K562 (cell line): ENCODE measurements around the gene DCUN1D2. TPM values are rescaled to one million over a fixed set of nuclear protein-coding genes. Genes with fewer than 3 reads are reported as not detected.

Source experiments
- AFF4 ChIP-seq: sonication (generic); formaldehyde crosslinking; IDR thresholded peaks from 2 replicates; pipeline ENCODE4 v1.8.0; 2023; ENCODE audit warnings: mild to moderate bottlenecking, missing genetic modification reagents
- ARNT ChIP-seq, 2 experiments: fragments of 450-650 bp; IDR thresholded peaks; 2 replicates each; pipeline ENCODE4 v1.6.1; 2016; ENCODE audit warnings: mild to moderate bottlenecking in 1 of 2
- EP400 ChIP-seq: fragments of 450-650 bp; IDR thresholded peaks from 2 replicates; pipeline ENCODE4 v1.6.1; 2017; ENCODE audit warnings: antibody characterized with exemption, mild to moderate bottlenecking, moderate library complexity
- FIP1L1 ChIP-seq: fragments of 200-400 bp; formaldehyde crosslinking; IDR thresholded peaks from 2 replicates; pipeline ENCODE4 v1.6.1; 2018; ENCODE audit warnings: mild to moderate bottlenecking, low read depth, low read length; ENCODE audit not compliant: poor library complexity, severe bottlenecking
- FOXP1 ChIP-seq: sonication (generic); formaldehyde crosslinking; IDR thresholded peaks from 2 replicates; pipeline ENCODE4 v1.8.0; 2022; ENCODE audit warnings: mild to moderate bottlenecking, missing genetic modification reagents
- GABPB2 ChIP-seq: fragments of 250-450 bp; sonication (Bioruptor Pico); conservative IDR thresholded peaks from 2 replicates; pipeline ENCODE4 v1.5.1; 2021; ENCODE audit warnings: mild to moderate bottlenecking
- ID3 ChIP-seq, 2 experiments: fragments of 250-450 bp in 1 of 2; fragments of 450-650 bp in 1 of 2; sonication (Bioruptor Pico) in 1 of 2; IDR thresholded peaks; 2 replicates each; pipeline versions ENCODE4 v1.6.1 to v1.8.0; 2016 to 2021; ENCODE audit warnings: mild to moderate bottlenecking in 2 of 2, moderate library complexity in 2 of 2, missing compliant biosample characterization in 1 of 2, missing genetic modification characterization in 1 of 2
- MEIS2 ChIP-seq: fragments of 450-650 bp; IDR thresholded peaks from 2 replicates; pipeline ENCODE4 v1.6.1; 2014; ENCODE audit warnings: mild to moderate bottlenecking; ENCODE audit not compliant: partially characterized antibody
- OTX1 ChIP-seq: fragments of 450-650 bp; formaldehyde crosslinking; IDR thresholded peaks from 2 replicates; pipeline ENCODE4 v1.4.0; 2022; ENCODE audit warnings: mild to moderate bottlenecking
- POLR2A ChIP-seq: fragments of 450-650 bp; conservative IDR thresholded peaks from 2 replicates; pipeline ENCODE4 v1.6.1; 2016
- SNRNP70 ChIP-seq: fragments of 200-400 bp; formaldehyde crosslinking; optimal IDR thresholded peaks from 2 replicates; pipeline ENCODE3; 2017; ENCODE audit warnings: low read depth, low read length
- TCF7L2 ChIP-seq: fragments of 150-350 bp; IDR thresholded peaks from 2 replicates; pipeline ENCODE4 v1.6.1; 2016; ENCODE audit warnings: low read depth, mild to moderate bottlenecking, low read length, moderate library complexity
- ZFP36 ChIP-seq: fragments of 150-350 bp; IDR thresholded peaks from 2 replicates; pipeline ENCODE4 v1.6.1; 2018; ENCODE audit warnings: low read length, low read depth; ENCODE audit not compliant: partially characterized antibody
- polyA plus RNA-seq, 8 experiments: library from polyadenylated mRNA; depleted of rRNA in 4 of 8; stranded (reverse) in 5 of 8; unstranded in 3 of 8; fragments of >200 nt; fragmentation: Nextera tagmentation in 2 of 8; fragmentation: Illumina TruSeq in 1 of 8; extraction: Ambion mirVana in 2 of 8; extraction: Trizol in 1 of 8; gene quantifications; 2 replicates each; pipeline versions ENCODE4 v1.2.1 to v1.2.3, GENCODE V29; 2011 to 2014; ENCODE audit warnings: inconsistent platforms in 1 of 8, missing spikeins in 1 of 8
- total RNA-seq, 7 experiments: library from RNA; depleted of rRNA in 6 of 7; stranded (reverse); fragments of >200 nt in 6 of 7; fragmentation: Illumina TruSeq in 2 of 7; extraction: Trizol in 2 of 7; gene quantifications; 2 replicates each; pipeline versions ENCODE4 v1.2.1 to v1.2.3, GENCODE V29; 2011 to 2021; ENCODE audit warnings: low replicate concordance in 1 of 7
- TF ChIP-seq, protein P1 (sequence below): fragments of 200-800 bp; sonication (Bioruptor generic); IDR thresholded peaks from 2 replicates; pipeline ENCODE4 v1.6.1; 2017; ENCODE audit warnings: missing genetic modification characterization, missing compliant biosample characterization
- TF ChIP-seq, protein P2 (sequence below): fragments of 200-800 bp; sonication (Bioruptor generic); IDR thresholded peaks from 2 replicates; pipeline ENCODE4 v1.6.1; 2017; ENCODE audit warnings: missing genetic modification characterization, missing compliant biosample characterization
- TF ChIP-seq, protein P3 (sequence below), 3 experiments: fragments of 200-800 bp in 1 of 3; fragments of 250-450 bp in 1 of 3; fragments of 450-650 bp in 1 of 3; sonication (Bioruptor Pico) in 1 of 3; sonication (Bioruptor generic) in 1 of 3; formaldehyde crosslinking in 1 of 3; IDR thresholded peaks; 2 replicates each; pipeline versions ENCODE4 v1.6.1 to v1.8.0; 2016 to 2022; ENCODE audit warnings: mild to moderate bottlenecking in 2 of 3, missing genetic modification characterization in 2 of 3, missing compliant biosample characterization in 1 of 3, moderate library complexity in 1 of 3

DCUN1D2 gene
- total and polyA plus RNA-seq, 9 of the 15 experiments (the other 6 are each of a cell fraction or from before 2014, with no cell fraction given) = 2.1 to 16.8 (median 11.1) TPM

DNA sequence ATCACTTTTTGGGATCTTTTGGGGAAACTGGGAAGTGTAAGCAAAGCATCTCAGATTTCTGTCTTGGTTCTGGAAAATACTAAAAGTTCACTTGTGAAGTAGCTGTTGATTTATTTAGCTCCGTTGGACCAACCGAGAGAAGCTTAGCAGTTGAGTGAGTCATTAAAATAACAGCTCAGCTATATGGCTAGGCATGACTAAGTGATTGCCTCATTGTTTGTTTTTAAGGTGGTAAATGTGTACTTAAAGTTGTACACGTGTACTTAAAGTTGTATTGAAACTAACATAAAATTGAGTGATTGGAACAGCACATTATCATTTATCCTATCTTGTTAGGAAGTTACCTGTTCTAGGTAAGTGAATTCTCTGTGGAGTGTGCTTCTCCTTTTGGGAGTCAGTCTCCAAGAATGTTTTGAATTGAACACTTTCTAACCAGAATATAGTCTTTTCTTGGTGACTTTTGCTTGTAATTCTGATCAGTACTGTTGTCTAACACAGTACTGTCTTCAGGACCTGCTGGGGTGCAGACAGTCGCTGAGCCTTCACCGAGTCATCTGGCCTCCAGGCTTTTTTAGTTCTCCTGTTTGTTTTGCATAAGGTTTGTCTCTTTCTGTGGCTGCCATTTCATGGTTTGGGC is 2.9 kb upstream of the DCUN1D2 start (continued):
- TF ChIP-seq ID3 (CRISPR knock-in tag; IDR thresholded peaks at IDR 0.05) (no peak), ID3 (tag; IDR thresholded peaks at IDR 0.05) (no peak), POLR2A (peak; percentile 35; the same call in 1 of the 2 replicates), FOXP1 (CRISPR knock-in tag) (no peak), TCF7L2 (no peak), ZFP36 (no peak), MEIS2 (peak; percentile 83), EP400 (peak; percentile 82), GABPB2 (CRISPR knock-in tag) (no peak), FIP1L1 (no peak), ARNT (IDR thresholded peaks at IDR 0.05) (peak in 1 of 2 experiments; percentile 61; a peak in 1 of 4 replicates), AFF4 (CRISPR knock-in tag) (no peak), SNRNP70 (no peak), OTX1 (CRISPR knock-in tag) (no peak)
- TF ChIP-seq, protein P1, sequence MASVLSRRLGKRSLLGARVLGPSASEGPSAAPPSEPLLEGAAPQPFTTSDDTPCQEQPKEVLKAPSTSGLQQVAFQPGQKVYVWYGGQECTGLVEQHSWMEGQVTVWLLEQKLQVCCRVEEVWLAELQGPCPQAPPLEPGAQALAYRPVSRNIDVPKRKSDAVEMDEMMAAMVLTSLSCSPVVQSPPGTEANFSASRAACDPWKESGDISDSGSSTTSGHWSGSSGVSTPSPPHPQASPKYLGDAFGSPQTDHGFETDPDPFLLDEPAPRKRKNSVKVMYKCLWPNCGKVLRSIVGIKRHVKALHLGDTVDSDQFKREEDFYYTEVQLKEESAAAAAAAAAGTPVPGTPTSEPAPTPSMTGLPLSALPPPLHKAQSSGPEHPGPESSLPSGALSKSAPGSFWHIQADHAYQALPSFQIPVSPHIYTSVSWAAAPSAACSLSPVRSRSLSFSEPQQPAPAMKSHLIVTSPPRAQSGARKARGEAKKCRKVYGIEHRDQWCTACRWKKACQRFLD (CRISPR knock-in tag) = peak; percentile 33; the same call in 1 of the 2 replicates
- TF ChIP-seq, protein P2, sequence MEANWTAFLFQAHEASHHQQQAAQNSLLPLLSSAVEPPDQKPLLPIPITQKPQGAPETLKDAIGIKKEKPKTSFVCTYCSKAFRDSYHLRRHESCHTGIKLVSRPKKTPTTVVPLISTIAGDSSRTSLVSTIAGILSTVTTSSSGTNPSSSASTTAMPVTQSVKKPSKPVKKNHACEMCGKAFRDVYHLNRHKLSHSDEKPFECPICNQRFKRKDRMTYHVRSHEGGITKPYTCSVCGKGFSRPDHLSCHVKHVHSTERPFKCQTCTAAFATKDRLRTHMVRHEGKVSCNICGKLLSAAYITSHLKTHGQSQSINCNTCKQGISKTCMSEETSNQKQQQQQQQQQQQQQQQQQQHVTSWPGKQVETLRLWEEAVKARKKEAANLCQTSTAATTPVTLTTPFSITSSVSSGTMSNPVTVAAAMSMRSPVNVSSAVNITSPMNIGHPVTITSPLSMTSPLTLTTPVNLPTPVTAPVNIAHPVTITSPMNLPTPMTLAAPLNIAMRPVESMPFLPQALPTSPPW = 0 out of 2 replicates have a peak, but pooled peaks have one; percentile 25
- TF ChIP-seq, protein P3, sequence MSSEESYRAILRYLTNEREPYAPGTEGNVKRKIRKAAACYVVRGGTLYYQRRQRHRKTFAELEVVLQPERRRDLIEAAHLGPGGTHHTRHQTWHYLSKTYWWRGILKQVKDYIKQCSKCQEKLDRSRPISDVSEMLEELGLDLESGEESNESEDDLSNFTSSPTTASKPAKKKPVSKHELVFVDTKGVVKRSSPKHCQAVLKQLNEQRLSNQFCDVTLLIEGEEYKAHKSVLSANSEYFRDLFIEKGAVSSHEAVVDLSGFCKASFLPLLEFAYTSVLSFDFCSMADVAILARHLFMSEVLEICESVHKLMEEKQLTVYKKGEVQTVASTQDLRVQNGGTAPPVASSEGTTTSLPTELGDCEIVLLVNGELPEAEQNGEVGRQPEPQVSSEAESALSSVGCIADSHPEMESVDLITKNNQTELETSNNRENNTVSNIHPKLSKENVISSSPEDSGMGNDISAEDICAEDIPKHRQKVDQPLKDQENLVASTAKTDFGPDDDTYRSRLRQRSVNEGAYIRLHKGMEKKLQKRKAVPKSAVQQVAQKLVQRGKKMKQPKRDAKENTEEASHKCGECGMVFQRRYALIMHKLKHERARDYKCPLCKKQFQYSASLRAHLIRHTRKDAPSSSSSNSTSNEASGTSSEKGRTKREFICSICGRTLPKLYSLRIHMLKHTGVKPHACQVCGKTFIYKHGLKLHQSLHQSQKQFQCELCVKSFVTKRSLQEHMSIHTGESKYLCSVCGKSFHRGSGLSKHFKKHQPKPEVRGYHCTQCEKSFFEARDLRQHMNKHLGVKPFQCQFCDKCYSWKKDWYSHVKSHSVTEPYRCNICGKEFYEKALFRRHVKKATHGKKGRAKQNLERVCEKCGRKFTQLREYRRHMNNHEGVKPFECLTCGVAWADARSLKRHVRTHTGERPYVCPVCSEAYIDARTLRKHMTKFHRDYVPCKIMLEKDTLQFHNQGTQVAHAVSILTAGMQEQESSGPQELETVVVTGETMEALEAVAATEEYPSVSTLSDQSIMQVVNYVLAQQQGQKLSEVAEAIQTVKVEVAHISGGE (CRISPR knock-in tag; IDR thresholded peaks at IDR 0.05) = no peak
